NCI-H2196 (cell line): Measurements from ENCODE around the gene CRLF2.
"Not testable (repeated sequence)": the region's sequence is repeated elsewhere in the genome, so short reads cannot be mapped to it uniquely, and the experiment has no call there.

Experiments used
- DNase-seq: peaks from one replicate; lab custom pipeline; 2025; ENCODE audit not compliant: unreplicated experiment; lab: John Stamatoyannopoulos, UW

The CRLF2 gene

DNA sequence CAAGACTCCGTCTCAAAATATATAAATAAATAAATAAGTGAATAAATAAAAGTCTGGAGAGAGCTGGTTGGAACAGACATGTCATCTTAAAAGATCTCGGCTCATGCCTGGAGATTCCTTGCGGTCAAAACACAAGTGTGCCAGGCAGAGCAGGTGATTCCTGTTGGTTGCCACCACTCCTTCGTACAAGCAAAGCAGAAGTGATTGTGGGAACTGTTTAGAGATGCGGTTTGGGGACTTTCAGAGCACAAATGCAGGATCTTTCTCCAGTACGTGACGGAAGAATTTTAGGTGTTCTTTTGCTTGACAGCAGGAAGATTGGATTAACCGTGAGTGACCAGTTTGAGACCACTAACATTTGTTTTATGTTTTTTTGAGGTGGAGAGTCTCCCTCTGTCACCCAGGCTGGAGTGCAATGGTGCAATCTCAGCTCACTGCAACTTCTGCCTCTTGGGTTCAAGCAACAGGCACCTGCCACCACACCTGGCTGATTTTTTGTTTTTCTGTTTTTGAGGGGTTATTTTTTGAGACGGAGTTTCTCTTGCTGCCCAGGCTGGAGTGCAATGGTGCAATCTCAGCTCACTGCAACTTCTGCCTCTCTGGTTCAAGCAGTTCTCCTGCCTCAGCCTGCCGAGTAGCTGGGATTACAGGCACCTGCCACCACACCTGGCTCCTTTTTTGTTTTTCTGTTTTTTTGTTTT is 2.8 kb upstream of the CRLF2 start:
- DNase-seq: no peak

DNA sequence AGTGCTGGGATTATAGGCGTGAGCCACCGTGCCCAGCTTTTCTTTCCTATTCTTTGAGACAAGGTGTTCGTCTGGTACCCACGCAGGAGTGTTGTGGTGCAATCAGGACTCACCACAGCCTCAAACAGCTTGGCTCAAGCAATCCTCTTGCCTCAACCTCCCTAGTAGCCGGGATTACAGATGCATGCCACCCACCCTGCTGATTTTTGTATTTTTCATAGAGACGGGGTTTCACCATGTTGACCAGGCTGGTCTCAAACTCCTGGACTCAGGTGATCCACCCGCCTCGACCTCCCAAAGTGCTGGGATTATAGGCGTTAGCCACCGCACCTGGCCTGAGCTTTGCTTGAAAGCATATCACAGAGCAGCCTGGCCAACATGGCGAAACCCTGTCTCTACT is 1.5 kb upstream of the CRLF2 start:
- DNase-seq: no peak

DNA sequence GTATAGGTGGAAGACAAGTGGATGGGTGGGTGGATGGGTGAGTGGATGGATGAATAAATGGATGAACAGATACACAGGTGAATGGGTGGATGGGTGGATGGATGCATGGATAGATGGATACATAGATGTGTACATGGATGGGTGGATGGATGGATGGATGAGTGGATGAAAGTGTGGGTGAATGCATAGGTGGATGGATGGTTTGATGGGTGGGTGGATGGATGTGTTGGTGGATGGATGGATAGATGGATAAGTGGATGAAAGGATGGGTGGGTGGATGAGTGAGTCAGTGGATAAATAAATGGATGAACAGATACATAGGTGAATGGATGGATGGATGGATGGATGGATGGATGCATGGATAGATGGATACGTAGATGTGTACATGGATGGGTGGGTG is 1.6 kb downstream of the CRLF2 start:
- DNase-seq: no peak

DNA sequence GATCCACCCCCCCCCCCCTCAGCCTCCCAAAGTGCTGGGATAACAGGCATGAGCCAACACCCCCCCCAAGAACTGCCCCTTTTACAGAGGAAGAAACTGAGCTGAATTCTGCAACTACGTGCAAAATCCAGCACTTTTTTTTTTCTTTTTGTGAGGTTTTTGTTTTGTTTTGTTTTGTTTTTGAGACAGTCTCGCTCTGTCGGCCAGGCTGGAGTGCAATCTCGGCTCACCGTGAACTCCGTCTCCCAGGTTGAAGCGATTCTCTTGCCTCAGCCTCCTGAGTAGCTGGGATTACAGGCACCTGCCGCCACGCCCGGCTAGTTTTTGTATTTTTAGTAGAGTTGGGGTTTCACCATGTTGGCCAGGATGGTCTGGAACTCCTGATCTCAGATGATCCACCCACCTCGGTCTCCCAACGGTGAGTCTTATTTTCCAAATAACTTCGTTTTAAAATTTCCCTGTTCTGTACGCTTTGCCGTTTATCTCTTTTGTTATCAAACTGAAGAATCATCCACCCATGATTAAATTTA is 4.9 kb downstream of the CRLF2 start:
- DNase-seq: no peak

DNA sequence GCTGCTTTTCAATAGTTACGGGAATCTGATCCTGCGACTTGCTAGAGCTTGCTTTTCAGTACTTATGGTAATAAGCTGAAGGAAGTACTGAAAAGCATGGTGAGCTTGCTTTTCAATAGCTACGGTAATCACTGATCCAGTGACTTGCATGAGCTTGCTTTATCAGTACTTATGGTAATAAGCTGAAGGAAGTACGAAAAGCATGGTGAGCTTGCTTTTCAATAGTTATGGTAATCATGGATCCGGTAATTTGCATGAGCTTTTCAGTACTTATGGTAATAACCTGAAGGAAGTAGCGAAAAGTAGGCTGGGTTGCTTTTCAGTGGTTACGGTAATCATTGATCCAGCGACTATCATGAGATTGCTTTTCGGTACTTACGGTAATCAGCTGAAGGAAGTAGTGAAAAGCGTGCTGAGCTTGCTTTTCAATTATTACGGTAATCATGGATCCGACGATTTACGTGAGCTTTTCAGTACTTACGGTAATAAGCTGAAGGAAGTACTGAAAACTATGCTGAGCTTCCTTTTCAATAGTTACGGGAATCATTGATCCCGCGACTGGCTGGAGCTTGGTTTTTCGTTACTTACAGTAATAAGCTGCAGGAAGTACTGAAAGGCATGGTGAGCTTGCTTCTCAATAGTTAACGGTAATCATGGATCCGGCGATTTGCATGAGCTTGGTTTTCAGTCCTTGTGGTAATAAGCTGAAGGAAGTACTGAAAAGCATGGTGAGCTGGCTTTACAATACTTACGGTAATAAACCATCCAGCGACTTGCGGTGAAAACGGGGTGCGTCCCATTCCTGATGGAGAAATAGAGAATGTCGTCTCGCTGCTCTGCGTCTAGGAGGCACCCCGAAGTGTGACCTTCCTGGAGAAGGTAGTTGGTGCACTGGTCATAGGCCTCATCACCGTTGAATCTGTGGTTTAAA is 6.5 kb downstream of the CRLF2 start:
- no peak for DNase-seq

DNA sequence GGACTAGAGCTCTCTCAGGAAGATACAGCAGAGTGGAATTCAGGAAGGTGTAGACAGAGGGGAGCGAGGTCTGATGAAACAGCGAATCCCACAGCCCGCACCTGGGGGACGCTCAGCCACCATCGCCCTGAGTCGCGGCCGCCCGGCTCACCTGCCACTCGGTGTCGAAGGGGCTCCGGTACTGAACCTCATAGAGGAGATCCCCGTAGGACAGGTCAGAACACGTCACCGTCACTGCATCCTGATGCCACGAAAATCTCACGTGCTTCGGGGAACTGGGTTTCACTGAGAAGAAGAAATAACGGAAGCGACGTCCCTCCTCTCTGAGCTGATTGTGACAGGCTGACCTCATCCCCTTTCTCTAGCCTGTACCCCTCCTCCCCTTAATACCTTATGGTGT is 10.2 kb downstream of the CRLF2 start:
- no peak for DNase-seq

DNA sequence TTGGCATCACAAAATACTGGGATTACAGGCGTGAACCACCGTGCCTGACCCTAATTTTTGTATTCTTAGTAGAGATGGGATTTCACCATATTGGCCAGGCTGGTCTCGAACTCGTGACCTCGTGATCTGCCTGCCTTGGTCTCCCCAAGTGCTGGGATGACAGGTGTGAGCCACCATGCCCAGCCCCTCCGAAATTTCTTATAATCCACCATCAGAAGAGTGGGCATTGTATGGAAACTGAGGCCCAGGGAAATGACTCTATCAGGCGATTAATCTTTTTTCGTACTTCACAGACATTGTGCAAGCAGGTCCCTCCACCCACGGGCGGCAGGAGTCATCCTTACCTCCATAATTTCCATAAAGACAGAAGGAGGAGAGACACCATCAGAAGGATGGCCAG is 16.0 kb downstream of the CRLF2 start:
- no peak for DNase-seq

DNA sequence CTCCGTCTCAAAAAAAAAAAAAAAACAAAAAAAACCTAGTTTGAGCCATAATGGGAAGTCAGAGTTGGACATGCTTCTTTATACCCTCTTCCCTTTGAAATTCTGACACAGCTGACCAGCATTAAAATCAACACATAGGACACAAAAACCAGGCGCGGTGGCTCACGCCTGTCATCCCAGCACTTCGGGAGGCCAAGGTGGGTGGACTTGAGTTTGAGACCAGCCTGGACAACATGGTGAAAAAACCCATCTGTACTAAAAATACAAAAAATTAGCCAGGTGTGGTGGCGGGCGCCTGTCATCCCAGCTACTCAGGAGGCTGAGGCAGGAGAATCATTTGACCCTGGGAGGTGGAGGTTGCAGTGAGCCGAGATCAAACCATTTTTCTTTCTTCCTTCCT is 20.3 kb downstream of the CRLF2 start:
- not testable (repeated sequence) for DNase-seq

DNA sequence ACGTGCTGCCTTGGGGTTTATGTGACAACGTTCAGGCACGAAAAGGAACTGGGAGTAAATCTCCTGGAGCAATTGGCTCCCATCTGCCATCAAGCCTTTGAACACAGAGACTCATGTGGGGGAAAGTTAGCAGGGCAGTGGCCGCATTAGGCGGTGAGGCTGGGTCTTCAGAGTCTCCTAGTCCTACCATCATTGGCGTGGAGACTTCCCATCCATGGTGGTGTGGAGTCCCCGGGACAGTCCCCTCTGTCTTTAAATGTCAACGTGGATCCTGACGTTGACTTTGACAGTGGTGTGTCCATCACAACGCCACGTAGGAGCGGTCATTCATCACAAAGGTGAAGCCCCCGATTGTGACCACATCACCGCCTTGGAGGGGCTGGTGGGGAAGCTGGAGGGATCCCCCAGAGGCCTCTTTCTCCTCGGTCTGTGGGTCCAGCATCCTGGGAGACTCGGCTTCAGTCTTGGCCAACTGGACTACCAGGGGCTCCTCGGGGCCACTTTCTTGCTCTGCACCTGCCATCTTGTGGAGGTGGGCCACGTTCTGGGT is 21.8 kb downstream of the CRLF2 start:
- DNase-seq: no peak

DNA sequence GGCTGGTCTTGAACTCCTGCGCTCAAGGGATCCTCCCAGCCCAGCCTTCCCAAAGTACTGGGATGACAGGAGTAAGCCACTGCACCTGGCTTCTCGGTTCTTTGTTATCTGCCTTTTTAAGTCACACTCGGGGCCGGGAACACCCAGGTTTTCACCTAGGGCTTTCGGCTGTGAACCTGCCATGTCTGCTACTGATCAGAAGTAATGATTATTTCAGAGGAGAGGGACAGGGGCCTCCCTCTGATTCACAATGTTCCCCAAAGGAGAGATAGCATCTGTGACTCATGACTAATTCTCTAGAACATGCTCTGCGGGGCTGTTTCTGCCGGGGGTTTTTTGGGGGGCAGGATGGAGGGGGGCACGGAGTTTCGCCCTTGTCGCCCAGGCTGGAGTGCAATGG is 26.9 kb downstream of the CRLF2 start:
- no peak for DNase-seq

DNA sequence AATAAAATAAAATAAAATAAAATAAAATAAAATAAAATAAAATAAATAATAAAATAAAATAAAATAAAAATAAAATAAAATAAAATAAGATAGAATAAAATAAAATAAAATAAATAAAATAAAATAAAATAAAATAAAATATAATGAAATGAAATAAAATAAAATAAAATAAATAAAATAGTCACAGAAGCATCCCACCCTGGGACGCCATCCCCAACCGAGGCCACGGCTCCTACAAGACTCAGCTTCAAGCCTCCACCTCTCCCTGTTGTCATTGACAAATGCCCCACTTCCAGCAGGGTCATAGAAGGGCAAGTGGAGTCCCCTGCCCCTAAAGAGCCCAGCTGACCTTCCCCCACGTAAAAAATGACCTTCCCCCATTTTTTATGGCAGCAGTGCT is 30.2 kb downstream of the CRLF2 start:
- DNase-seq: no peak

DNA sequence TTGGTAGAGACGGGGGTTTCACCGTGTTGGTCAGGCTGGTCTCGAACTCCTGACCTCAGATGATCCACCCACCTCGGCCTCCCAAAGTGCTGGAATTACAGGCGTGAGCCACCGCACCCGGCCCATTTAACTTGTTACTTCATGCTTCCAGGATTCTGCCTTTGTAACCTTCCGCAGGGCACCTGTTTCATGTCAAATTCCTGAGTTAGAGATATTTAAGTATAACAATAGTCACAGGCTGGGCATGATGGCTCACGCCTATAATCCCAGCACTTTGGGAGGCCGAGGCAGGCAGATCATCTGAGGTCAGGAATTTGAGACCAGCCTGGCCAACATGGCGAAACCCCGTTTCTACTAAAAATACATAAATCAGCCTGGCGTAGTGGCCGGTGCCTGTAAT is 30.8 kb downstream of the CRLF2 start:
- not testable (repeated sequence) for DNase-seq

DNA sequence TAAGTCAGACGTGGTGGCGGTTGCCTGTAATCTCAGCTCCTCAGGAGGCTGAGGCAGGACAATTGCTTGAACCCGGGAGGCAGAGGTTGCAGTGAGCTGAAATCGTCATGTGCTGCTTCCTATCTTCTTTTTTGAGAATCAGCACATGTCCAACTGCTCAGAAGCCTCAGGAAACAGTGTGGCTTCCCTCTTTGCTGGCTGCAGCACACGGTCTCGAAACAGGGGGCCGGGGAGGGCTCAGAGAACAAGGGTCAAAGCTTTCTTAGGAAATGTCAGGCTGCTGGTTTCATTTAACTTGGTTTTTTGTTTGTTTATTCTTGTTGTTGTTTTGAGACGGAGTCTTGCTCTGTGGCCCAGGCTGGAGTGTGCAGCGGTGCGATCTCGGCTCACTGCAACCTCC is 31.3 kb downstream of the CRLF2 start:
- no peak for DNase-seq

DNA sequence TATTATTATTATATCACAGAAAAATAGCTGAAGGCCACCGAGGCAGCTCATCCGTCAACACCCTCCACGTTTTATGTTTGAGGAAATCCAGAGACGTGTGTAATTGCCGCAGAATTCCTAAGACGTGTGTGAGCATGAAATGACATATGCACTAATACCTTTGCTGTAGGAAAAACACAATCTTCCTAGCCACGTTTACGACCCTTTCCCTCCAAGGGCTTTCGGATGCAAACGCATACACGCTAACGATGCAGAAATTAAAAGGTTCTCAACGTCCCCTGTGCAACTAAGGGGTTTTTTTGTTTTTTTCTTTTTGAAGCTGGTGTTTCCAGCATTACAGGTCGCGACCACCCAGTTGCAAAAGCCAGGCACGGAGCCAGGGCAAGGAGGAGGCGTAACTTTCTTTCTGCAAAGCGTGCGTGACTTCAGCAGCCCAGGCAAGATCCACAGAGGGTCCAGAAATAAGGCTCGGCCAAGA is 33.8 kb downstream of the CRLF2 start:
- no peak for DNase-seq

DNA sequence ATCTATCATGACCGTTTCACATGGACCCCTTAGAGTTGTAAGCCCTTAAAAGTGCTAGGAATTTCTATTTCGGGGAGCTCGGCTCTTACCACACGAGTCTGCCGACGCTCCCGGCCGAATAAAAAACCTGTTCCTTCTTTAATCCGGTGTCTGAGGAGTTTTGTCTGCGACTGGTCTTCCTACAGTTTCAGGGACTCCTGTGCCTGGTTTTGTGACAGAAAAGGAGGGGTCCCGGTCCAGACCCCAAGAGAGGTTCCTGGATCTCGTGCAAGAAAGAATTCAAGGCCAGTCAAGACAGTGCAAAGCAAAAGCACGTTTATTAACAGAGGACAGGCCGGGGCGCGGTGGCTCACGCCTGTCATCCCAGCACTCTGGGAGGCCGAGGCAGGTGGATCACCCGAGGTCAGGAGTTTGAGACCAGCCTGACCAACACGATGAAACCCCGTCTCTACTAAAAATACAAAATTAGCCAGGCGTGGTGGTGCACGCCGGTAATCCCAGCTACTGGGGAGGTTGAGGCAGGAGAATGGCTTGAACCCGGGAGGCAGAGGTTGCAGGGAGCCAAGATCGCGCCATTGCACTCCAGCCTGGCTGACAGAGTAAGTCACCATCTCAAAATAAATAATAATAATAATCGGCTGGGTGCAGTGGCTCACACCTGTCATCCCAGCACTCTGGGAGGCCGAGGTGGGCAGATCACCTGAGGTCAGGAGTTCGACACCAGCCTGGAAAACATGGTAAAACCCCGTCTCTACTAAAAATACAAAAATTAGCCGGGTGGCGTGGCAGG is 35.7 kb downstream of the CRLF2 start:
- DNase-seq: not testable (repeated sequence)

DNA sequence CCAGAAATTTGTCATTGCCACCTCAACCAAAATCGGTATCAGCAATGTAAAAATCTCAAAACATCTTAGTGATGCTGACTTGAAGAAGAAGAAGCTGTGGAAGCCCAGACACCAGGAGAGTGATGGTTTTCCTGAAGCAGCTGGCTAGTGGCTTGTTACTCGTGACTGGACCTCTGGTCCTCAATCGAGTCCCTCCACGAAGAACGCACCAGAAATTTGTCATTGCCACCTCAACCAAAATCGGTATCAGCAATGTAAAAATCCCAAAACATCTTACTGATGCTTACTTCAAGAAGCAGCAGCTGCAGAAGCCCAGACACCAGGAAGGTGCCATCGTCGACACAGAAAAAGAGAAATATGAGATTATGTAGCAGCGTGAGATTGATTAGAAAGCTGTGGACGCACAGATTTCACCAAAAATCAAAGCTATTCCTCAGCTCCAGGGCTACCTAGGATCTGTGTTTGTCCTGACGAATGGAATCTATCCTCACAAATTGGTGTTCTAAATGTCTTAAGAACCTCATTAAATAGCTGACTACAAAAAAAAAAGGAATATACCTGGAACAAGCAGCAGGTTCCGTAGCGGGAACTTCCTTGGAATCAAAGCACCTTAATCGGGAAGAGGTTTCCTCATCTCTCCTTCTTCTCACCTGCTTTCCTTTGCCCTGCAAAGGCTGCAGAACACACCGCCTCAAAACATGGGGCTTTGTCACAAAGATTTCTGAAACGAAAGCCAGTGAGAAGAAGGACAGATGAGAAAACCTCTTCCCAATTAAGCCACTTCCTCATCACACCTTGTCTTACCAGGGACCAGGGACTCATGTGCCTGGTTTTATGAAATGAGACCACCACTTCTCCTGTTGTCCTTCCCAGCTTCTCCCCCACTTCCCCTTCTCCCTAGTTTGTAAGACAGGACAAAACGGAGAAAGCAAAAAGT is 37.6 kb downstream of the CRLF2 start:
- DNase-seq: not testable (repeated sequence)

DNA sequence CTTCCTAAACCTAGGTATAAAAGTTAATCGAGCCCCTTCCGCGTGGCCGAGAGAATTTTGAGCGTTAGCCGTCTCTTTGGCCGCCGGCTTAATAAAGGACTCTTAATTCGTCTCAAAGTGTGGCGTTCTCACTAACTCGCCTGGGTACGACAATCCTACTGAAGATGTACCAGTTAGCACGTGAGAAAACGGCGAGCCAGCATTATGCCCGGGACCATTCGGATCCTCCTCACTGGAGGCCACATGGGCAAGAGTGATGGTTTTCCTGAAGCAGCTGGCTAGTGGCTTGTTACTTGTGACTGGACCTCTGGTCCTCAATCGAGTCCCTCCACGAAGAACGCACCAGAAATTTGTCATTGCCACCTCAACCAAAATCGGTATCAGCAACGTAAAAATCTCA is 39.0 kb downstream of the CRLF2 start:
- DNase-seq: not testable (repeated sequence)

DNA sequence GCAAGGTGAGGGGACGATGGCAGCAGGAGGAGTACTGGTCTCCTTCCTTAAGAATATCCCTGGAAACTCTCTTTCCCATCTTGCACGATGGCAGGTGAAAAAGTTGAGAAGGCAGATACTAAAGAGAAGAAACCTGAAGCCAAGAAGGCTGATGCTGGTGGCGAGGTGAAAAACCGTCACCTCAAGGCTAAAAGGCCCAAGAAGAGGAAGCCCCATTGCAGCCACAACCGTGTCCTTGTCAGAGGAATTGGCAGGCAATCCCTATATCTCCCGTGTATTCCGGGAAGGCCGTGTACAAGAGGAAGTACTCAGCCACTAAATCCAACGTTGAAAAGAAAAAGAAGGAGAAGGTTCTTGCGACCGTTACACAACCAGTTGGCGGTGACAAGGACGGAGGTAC is 40.0 kb downstream of the CRLF2 start:
- no peak for DNase-seq

DNA sequence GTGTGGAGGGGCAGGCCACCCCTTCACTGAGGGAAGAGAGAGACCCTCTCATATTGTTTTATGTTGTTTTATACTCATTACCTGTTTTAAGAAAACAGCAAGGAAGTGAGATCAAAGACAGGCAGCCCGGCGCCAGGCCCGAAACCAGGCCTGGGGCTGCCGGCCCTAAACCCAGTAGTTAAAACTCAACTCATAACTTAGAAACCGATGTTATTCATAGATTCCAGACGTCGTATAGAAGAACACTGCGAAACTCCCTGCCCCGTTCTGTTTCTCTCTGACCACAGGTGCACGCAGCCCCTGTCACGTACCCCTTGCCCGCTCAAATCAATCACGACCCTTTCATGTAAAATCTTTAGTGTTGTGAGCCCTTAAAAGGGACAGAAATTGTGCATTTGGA is 40.5 kb downstream of the CRLF2 start:
- DNase-seq: not testable (repeated sequence)

DNA sequence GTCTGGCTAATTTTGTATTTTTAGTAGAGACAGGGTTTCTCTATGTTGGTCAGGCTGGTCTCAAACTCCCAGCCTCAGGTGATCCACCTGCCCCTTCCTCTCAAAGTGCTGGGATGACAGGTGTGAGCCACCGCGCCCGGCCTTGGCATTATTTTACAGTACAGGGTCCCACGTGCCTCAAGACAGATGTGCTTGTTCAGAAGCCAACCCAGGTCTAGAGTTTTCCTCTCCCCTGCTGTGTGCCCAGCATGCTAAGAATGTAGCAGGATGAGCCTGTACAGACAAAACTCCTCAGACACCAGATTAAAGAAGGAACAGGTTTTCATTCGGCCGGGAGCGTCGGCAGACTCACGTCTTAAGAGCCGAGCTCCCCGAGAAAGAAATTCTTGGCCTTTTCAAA is 42.2 kb downstream of the CRLF2 start:
- no peak for DNase-seq
